Measurements from ENCODE around the gene RNF223.
"Not testable (repeated sequence)": the region's sequence is repeated elsewhere in the genome, so short reads cannot be mapped to it uniquely, and the experiment has no call there.

The RNF223 gene

DNA sequence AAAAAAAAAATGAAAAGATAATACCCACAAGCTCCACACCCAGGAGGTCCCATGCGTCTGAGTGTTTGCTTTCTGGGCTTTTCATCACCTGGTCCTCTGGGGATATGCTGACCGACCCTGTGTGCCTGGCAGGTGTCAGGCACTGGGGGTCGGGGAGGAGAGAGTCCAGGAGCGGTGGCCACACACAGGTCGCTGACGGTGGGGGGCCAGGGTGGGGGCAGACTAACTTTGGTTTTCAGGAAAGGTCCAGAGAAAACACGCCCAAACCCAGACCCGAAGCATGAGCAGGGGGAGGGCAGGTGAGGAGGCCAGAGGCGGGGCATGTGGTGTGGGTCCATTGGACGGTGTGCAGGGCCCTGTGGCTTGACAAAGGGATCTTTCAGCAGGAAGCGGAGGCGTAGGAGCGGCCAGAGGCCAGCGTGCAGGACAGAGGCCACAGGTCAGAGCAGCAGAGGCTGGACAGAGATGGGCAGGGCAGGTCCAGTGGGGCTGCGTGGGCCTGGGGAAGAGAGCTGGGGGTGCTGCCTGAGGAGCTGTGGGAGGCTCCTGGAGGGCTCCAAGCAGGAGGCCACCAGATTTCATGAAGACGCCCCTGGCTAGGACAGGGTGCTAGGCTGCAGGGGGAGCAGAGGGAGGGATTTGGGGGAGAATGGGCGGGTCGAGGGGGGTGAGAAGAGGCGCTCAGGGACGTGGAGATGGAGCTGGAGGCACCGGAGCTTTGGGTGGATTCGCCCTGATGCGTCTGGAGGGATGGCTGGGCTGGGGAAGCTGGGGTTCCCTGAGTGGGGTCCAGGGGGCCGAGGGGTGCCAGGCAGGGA lies 15.8 kb downstream of the RNF223 start:
- no peak for DNase-seq

DNA sequence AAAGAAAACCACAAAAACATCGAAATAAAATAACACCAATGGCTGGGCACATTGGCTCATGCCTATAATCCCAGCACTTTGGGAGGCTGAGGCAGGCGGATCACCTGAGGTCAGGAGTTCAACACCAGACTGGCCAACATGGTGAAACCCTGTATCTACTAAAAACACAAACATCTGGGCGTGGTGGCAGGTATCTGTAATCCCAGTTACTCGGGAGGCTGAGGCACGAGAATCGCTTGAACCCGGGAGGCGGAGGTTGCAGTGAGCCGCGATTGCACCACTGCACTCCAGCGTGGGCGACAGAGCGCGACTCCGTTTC lies 16.4 kb downstream of the RNF223 start:
- not testable (repeated sequence) for DNase-seq

DNA sequence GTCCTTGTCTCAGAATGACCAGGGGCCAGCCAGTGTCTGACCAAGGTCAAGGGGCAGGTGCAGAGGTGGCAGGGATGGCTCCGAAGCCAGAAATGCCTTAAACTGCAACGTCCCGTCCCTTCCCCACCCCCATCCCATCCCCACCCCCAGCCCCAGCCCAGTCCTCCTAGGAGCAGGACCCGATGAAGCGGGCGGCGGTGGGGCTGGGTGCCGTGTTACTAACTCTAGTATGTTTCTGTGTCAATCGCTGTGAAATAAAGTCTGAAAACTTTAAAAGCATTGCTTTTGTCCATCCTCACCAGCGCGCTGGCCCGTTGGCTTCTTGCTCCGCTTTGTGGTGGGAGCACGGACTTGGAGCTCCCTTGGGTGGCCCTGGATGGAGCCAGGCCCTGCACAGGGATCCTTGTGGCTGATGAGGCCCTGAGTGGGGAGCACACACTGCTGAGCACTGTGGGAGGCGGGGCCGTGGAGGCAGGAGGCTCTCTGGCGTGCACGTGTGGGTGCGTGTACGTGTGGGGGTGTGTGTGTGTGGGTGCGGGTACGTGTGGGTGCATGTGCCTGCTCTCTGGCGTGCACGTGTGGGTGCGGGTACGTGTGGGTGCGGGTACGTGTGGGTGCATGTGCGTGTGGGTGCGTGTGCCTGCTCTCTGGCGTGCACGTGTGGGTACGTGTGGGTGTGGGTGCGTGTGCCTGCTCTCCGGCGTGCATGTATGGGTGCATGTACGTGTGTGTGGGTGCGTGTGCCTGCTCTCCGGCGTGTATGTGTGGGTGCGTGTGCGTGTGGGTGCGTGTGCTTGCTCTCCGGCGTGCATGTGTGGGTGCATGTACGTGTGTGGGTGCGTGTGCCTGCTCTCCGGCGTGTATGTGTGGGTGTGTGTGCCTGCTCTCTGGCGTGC lies 18.0 kb downstream of the RNF223 start:
- no peak for DNase-seq

DNA sequence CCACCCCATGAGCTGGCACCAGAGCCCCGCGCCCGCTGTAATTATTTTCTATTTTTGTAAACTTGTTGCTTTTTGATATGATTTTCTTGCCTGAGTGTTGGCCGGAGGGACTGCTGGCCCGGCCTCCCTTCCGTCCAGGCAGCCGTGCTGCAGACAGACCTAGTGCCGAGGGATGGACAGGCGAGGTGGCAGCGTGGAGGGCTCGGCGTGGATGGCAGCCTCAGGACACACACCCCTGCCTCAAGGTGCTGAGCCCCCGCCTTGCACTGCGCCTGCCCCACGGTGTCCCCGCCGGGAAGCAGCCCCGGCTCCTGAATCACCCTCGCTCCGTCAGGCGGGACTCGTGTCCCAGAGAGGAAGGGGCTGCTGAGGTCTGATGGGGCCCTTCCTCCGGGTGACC lies 19.1 kb downstream of the RNF223 start:
- no peak for DNase-seq

DNA sequence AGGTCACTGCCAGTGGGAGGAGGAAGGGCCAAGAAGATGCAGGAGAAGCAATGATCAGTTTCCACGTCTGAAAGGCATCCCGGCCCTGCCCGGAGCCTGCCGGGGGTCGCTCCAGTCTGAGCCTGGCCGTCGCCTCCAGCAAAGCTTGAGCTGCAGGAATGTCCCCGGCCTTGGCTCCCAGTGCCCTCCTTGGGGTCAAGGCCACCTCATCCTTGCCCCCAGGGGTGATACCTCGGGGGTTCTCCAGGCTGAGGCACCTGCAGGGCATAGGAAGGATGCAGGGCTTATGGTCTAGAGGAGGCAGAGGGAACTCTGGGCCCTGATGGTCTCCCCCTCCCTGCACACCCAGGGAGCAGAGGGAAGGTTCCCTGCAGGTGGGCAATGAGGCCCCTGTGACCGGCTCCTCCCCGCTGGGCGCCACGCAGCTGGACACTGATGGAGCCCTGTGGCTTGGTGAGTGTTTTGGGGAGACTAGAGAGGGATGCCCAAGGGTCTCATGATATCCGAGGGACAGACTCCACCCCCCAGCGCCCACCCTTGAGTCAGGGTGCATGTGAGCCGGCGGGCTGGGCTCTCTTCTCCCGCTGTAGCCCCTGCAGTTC lies 19.9 kb downstream of the RNF223 start:
- DNase-seq: no peak

DNA sequence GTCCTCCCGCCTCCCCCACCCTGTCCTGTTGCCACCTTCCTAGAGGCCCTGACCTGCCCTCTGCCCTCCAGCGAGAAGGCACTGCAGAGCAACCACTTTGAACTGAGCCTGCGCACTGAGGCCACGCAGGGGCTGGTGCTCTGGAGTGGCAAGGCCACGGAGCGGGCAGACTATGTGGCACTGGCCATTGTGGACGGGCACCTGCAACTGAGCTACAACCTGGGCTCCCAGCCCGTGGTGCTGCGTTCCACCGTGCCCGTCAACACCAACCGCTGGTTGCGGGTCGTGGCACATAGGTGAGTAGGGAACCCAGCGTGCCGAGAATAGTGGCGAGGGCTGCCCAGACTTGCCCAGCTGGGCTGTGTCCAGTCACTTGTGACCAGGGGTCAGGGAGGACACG lies 20.4 kb downstream of the RNF223 start:
- DNase-seq: no peak

DNA sequence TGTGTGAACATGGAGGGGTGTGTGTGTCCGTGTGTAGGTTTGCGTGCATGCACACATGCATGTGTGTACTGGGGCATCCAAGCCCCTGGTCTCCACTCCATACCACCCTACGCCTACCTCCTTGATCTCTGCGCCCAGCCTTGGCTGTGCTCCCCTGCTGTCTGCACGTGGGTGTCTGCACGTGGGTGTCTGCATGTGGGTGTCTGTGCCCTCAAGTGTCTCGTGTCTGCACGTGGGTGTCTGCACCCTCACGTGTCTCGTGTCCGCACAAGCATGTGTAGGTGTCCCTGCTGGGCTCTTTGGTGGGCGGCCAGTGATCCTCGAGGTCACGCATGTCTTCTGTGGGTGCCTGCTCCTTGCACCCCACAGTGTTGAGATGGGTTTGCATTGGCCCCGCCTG lies 21.1 kb downstream of the RNF223 start:
- no peak for DNase-seq

DNA sequence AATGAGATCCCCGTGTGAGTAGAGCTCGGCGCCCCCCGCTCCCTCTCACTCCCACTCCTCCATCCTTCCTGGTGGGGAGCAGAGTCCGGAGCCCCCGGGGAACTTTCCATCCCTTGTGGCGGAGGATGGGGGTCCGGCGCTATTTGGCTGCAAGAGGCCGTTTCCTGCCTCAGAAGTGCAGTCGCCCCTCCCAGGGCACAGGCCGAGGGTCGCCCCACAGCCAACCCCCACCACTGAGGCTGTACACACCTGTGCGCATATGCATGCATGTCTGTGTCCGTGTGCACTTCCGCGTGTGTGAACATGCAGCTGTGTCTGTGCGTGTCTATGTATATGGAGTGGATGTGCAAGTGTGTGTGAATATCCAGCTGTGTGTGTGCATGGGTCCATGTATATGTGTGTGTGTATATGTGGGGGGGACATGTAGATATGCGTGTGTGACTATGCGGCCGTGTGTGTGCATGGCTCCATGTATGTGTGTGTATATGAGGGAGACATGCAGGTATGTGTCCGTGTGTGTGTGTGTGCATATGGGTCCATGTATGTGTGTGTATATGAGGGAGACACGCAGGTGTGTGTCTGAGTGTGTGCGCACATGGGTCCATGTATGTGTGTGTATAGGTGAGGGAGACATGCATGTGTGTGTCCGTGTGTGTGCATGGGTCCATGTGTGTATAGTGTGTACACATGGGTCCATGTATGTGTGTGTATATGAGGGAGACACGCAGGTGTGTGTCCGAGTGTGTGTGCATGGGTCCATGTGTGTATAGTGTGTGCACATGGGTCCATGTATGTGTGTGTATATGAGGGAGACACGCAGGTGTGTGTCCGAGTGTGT lies 21.9 kb downstream of the RNF223 start:
- no peak for DNase-seq

DNA sequence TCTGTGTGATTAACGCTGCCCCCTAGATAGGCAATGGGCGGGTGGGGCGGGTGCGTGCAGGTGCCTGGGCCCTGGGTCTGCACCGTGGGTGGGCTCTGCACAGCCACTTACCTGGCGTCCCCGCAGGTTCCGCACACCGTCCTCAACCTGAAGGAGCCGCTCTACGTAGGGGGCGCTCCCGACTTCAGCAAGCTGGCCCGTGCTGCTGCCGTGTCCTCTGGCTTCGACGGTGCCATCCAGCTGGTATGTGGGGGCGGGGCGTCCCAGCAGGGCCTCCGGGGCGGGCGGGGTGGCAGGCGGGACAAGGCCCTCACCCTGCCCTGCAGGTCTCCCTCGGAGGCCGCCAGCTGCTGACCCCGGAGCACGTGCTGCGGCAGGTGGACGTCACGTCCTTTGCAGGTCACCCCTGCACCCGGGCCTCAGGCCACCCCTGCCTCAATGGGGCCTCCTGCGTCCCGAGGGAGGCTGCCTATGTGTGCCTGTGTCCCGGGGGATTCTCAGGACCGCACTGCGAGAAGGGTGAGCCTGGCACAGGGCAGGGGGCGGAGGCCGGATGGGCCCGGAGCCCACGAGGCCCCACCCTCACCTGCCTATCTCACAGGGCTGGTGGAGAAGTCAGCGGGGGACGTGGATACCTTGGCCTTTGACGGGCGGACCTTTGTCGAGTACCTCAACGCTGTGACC lies 22.8 kb downstream of the RNF223 start:
- DNase-seq: no peak

DNA sequence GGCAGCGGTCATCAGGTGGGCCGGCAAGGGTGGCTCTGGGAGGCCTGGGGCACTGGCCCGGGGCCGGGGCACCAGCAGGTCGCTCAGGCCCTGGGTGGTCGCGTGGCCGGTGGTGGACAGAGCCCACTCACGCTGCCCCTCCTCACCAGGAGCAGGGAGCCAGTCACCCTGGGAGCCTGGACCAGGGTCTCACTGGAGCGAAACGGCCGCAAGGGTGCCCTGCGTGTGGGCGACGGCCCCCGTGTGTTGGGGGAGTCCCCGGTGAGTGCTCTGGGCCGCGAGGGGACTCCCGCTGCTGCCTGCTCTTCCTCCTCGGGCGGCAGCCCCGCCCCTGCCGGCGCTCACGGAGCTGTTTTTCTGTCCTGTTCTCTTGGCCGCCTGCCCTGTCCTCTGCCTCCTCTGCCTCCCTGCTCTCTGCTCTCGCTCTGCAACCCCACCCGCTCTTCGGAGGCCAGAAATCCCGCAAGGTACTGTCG lies 23.5 kb downstream of the RNF223 start:
- DNase-seq: no peak

DNA sequence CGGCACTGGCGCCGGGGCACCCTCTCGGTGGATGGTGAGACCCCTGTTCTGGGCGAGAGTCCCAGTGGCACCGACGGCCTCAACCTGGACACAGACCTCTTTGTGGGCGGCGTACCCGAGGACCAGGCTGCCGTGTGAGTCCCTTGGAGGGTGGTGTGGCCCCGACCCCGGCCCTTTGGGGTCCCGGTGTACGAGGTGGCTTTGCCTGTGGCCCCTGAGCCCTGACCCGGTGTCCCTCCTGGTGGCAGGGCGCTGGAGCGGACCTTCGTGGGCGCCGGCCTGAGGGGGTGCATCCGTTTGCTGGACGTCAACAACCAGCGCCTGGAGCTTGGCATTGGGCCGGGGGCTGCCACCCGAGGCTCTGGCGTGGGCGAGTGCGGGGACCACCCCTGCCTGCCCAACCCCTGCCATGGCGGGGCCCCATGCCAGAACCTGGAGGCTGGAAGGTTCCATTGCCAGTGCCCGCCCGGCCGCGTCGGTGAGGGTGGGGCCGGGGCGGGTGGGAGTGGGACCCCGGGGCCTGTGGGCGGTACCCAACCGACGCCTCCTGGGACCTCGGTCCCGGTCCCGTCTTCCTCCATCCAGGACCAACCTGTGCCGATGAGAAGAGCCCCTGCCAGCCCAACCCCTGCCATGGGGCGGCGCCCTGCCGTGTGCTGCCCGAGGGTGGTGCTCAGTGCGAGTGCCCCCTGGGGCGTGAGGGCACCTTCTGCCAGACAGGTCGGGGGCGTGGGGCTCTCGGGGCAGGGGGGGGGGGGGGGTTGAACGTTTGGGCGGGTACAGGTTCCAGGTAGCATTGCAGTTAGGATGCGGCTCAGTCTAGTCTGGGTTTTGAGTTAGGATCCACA lies 24.6 kb downstream of the RNF223 start:
- no peak for DNase-seq

DNA sequence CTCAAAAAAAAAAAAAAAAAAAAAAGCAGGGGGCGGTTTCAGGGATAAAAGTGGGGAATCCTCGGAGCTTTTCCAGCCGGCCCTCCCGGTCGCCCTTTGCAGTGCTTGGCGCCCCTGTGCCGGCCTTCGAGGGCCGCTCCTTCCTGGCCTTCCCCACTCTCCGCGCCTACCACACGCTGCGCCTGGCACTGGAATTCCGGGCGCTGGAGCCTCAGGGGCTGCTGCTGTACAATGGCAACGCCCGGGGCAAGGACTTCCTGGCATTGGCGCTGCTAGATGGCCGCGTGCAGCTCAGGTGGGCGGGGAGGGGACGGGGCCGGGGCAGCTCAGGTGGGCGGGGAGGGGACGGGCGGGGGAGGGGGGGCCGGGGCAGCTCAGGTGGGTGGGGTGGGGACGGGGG lies 25.3 kb downstream of the RNF223 start:
- DNase-seq: no peak

DNA sequence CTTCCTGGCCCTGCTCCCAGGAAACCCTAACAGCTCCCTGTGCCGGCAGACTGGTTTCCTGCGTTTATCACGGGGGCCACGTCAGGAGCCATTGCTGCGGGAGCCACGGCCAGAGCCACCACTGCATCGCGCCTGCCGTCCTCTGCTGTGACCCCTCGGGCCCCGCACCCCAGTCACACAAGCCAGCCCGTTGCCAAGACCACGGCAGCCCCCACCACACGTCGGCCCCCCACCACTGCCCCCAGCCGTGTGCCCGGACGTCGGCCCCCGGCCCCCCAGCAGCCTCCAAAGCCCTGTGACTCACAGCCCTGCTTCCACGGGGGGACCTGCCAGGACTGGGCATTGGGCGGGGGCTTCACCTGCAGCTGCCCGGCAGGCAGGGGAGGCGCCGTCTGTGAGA lies 26.1 kb downstream of the RNF223 start:
- no peak for DNase-seq

DNA sequence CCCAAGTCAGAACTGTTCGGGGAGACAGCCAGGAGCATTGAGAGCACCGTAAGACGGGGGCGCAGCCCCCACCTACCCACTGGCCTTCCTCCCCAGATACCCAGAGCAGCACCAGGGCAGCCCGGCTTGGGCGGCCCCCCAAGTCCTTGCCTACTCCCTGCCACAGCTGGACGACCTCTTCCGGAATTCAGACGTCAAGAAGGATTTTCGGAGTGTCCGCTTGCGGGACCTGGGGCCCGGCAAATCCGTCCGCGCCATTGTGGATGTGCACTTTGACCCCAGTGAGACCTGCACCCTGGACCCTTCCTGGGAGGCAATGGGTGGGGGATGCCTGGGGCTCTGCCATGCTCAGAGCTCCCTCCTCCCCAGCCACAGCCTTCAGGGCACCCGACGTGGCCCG lies 26.7 kb downstream of the RNF223 start:
- DNase-seq: no peak

DNA sequence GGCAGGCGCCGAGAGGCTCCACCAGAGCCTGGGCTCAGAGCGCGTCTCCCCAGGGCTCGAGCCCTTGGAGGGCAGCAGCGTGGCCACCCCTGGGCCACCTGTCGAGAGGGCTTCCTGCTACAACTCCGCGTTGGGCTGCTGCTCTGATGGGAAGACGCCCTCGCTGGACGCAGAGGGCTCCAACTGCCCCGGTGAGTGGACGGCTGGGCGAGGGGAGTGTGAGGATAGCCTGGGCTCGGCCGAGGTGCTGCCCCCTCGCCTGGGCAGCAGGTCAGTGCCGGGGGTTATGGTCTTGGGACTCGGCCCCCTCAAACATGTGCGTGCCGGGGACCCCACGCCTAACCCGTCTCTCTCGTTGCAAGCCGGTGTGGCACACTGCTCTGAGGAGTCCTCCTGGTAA lies 27.3 kb downstream of the RNF223 start:
- no peak for DNase-seq

DNA sequence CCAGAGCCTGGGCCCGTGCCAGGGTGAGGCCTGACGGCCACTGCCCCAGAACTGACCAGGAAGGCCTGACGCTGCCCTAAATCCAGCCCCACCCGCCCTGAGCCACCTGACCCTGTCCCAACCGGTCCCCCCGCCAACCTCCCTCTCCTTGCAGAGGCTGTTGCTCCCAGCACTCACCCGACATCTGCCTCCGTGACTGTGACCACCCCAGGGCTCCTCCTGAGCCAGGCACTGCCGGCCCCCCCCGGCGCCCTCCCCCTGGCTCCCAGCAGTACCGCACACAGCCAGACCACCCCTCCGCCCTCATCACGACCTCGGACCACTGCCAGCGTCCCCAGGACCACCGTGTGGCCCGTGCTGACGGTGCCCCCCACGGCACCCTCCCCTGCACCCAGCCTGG lies 27.9 kb downstream of the RNF223 start:
- DNase-seq: no peak

DNA sequence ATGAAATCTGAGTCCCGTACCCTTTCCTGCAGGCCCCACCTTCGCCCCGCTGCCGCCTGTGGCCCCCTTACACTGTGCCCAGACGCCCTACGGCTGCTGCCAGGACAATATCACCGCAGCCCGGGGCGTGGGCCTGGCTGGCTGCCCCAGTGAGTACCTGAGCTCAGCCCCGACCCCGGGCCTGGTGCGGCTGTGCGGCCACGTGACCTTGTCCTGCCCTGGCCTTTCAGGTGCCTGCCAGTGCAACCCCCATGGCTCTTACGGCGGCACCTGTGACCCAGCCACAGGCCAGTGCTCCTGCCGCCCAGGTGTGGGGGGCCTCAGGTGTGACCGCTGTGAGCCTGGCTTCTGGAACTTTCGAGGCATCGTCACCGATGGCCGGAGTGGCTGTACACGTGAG lies 29.0 kb downstream of the RNF223 start:
- no peak for DNase-seq

DNA sequence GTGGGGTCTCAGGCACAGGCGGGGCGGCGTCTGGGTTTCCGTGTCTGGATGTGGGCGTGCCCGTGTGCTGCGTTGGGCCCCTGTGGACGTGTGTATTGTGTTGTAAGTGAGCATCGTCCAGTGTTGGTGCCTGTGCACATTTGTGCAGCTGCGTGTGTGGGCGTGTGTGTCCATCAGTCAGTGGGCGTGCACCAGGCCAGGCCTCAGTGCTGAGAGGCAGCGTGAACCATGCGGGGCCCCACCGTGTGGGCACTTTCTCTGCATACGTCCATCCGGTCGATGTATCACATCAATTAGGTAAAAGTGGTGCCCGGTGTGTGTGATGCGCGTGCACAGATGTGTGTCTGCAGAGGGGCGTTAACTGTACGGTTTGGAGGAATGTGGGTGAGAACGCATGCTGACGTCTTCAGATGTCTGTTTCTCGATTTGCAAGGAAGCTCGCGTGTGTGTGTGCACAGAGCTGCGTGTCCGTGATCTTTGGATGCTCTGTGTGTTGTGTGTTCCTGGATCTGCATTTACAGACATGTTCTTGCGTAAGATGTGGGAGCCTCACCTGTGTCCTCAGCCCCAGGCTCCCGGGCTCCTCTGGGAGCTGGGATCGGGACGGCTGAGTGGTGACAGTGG lies 29.5 kb downstream of the RNF223 start:
- no peak for DNase-seq

DNA sequence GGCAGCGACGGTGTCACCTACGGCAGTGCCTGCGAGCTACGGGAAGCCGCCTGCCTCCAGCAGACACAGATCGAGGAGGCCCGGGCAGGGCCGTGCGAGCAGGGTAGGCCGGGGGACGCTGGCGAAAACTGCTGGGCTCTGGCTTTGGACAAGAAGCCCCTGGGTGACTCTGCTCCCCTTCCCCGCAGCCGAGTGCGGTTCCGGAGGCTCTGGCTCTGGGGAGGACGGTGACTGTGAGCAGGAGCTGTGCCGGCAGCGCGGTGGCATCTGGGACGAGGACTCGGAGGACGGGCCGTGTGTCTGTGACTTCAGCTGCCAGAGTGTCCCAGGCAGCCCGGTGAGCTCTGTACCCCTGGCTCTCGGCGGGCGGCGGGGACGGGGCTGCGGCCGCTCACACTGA lies 30.2 kb downstream of the RNF223 start:
- DNase-seq: no peak

DNA sequence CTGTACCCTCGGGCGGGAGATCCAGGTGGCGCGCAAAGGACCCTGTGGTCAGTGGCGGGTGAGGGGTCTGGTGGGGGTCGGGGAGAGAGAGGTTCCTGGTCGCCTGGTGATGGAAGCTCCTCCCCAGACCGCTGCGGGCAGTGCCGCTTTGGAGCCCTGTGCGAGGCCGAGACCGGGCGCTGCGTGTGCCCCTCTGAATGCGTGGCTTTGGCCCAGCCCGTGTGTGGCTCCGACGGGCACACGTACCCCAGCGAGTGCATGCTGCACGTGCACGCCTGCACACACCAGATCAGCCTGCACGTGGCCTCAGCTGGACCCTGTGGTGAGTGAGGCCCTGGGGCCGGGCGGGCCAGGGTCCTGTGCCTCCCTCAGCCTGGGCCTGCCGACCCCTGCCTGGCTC lies 30.7 kb downstream of the RNF223 start:
- DNase-seq: no peak

DNA sequence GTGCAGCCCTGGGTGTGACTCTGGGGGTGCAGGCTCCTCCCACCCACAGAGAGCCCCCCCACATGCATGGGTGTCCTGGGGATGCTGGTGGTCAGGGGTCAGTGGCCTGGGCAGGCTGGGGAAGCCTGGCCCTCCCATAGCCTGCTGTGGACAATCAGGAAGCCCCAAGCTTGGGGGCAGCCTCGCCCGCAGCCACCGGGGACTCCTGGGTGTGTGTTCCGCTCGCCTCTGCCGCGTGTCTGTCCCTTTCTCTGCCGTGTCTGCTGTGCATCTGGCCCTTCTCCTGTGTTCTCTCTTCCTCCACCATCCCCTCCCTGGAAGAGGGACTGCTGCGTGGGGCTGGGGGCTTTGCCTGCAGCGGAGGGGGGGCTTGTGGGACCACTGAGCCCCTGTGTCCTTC lies 31.3 kb downstream of the RNF223 start:
- no peak for DNase-seq
